Gastroesophageal sphincter (tissue), 3 donors: ENCODE data around the gene CADM1.

Experiments
- POLR2A ChIP-seq, 2 donors: fragments of 450-650 bp; IDR thresholded peaks; one replicate each; pipeline ENCODE4 v1.6.1; 2017; ENCODE audit warnings: antibody characterized with exemption in 2 of 2, mild to moderate bottlenecking in 2 of 2, moderate library complexity in 1 of 2
- POLR2AphosphoS5 ChIP-seq: sonication (generic); formaldehyde crosslinking; IDR thresholded peaks from one replicate; pipeline ENCODE4 v1.6.1; 2017; ENCODE audit warnings: antibody characterized with exemption
- TF ChIP-seq, protein P1 (sequence below), 4 experiments: fragments of 200-600 bp in 2 of 4; fragments of 450-650 bp in 2 of 4; sonication (generic) in 1 of 4; IDR thresholded peaks; one replicate each; pipeline ENCODE4 v1.5.1; 2017 to 2019; ENCODE audit warnings: antibody characterized with exemption in 4 of 4, mild to moderate bottlenecking in 2 of 4, moderate library complexity in 2 of 4

DNA sequence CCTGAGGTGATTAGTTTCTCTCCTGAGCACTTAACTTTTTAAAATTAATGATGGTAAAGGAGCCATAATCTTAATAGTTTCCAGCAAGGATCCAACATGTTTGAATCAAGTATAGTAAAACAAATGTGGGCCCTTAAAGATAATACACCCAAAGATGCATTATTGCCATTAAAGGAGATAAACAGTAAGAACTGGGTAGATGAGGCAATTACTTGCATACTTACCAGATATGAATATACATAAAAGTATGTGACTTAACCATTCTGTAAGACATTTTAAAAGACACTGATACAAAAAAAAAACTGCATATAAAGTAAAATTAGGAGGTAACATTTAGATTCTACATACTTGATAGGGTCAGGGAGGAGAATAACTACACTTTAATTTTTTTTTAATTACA lies 48.2 kb downstream of the CADM1 start:
- TF ChIP-seq, protein P1, sequence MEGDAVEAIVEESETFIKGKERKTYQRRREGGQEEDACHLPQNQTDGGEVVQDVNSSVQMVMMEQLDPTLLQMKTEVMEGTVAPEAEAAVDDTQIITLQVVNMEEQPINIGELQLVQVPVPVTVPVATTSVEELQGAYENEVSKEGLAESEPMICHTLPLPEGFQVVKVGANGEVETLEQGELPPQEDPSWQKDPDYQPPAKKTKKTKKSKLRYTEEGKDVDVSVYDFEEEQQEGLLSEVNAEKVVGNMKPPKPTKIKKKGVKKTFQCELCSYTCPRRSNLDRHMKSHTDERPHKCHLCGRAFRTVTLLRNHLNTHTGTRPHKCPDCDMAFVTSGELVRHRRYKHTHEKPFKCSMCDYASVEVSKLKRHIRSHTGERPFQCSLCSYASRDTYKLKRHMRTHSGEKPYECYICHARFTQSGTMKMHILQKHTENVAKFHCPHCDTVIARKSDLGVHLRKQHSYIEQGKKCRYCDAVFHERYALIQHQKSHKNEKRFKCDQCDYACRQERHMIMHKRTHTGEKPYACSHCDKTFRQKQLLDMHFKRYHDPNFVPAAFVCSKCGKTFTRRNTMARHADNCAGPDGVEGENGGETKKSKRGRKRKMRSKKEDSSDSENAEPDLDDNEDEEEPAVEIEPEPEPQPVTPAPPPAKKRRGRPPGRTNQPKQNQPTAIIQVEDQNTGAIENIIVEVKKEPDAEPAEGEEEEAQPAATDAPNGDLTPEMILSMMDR (IDR thresholded peaks at IDR 0.05), result no peak
- no peak for TF ChIP-seq POLR2A (IDR thresholded peaks at IDR 0.05)
- no peak for TF ChIP-seq POLR2AphosphoS5
